GM12892 (cell line): ENCODE measurements around the gene CPED1.

ENCODE experiments used
- POLR2A ChIP-seq: IDR thresholded peaks from 2 replicates; pipeline ENCODE4 v1.6.1; 2011; ENCODE audit warnings: low read depth, low read length, control low read depth
- POLR2AphosphoS5 ChIP-seq: IDR thresholded peaks from 2 replicates; pipeline ENCODE4 v1.6.1; 2011; ENCODE audit warnings: low read depth, low read length, control low read depth

- TF ChIP-seq POLR2A = no peak
- TF ChIP-seq POLR2AphosphoS5 = no peak
These were observed 272.8 kb downstream of the CPED1 start for GRCh38 chr7:121261207-121261884.
